Kidney epithelial cell (primary cell): ENCODE data around the gene PPARG. TPM values are rescaled to one million over a fixed set of nuclear protein-coding genes. Genes with fewer than 3 reads are reported as not detected.

Experiments used
- DNase-seq: peaks from one replicate; pipeline ENCODE4 v3.0.0-alpha.2; 2010; ENCODE audit warnings: low read depth
- H3K27me3 ChIP-seq: 2 replicates; pipeline ENCODE4 v1.6.0; 2011; ENCODE audit warnings: low read length; ENCODE audit not compliant: control insufficient read depth, insufficient read depth
- H3K36me3 ChIP-seq: 2 replicates; pipeline ENCODE4 v1.5.1; 2011; ENCODE audit warnings: low read length; ENCODE audit not compliant: control insufficient read depth, insufficient read depth
- H3K4me3 ChIP-seq: 2 replicates; pipeline ENCODE4 v1.5.1; 2011; ENCODE audit warnings: low read depth, mild to moderate bottlenecking, control low read depth, low read length
- total RNA-seq: library from RNA; depleted of rRNA; stranded (reverse); fragments of >200 nt; gene quantifications from 2 replicates; pipeline ENCODE4 v1.2.3, GENCODE V29; 2015
- TF ChIP-seq, protein P1 (sequence below): IDR thresholded peaks from 2 replicates; pipeline ENCODE4 v1.5.1; 2011; ENCODE audit warnings: mild to moderate bottlenecking, moderate library complexity, low read length, control low read depth, inconsistent platforms; ENCODE audit not compliant: insufficient read depth, poor library complexity, severe bottlenecking

Gene PPARG
- total RNA-seq, 1 donor from 2014 or later = 14.7 TPM

DNA sequence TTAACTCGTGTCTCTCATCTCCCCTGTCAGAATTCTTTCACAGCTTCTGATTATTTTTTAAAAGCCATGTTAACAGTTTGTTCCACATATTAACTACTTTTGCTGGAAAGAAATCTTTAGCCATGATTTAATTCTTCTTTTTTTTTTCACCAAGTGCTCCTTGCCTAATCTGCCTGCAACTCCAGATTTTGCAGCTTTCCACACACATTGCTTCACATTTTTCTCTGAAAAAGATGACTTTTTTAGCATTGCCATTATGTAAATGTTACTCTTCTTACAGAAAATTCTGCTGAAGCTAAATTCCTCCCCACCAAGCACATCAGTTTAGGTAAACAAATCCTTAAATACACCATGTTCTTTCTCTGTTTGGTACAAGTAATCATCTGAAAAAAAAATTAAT is 23.4 kb upstream of the PPARG start:
- DNase-seq = no peak
- TF ChIP-seq, protein P1, sequence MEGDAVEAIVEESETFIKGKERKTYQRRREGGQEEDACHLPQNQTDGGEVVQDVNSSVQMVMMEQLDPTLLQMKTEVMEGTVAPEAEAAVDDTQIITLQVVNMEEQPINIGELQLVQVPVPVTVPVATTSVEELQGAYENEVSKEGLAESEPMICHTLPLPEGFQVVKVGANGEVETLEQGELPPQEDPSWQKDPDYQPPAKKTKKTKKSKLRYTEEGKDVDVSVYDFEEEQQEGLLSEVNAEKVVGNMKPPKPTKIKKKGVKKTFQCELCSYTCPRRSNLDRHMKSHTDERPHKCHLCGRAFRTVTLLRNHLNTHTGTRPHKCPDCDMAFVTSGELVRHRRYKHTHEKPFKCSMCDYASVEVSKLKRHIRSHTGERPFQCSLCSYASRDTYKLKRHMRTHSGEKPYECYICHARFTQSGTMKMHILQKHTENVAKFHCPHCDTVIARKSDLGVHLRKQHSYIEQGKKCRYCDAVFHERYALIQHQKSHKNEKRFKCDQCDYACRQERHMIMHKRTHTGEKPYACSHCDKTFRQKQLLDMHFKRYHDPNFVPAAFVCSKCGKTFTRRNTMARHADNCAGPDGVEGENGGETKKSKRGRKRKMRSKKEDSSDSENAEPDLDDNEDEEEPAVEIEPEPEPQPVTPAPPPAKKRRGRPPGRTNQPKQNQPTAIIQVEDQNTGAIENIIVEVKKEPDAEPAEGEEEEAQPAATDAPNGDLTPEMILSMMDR = no peak

DNA sequence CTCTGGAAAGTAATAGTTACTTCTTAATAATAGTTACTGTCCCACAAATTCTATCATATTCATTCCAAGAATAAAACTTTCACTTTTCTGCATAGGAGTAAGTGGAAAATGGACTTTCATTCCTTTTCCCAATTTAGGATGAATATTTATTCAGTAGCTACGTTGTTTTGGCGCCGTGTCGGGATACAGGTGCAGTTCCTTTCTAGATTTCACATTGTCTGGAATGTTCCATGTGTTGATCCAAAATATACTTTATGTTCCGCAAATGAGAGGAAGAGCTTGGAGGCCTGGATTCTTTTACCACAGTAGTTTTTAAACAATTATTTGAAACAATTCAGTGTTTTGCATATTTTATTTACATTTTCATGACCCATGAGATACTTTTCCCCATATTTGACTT is 22.8 kb upstream of the PPARG start:
- DNase-seq = no peak

More for the DNA sequence above, 23.4 kb upstream of the PPARG start:
- Histone ChIP-seq H3K4me3 (no peak overlapping the region), H3K36me3 (no peaks in the 10 kb centered on the region), H3K27me3 (no peaks in the 10 kb centered on the region)

DNA sequence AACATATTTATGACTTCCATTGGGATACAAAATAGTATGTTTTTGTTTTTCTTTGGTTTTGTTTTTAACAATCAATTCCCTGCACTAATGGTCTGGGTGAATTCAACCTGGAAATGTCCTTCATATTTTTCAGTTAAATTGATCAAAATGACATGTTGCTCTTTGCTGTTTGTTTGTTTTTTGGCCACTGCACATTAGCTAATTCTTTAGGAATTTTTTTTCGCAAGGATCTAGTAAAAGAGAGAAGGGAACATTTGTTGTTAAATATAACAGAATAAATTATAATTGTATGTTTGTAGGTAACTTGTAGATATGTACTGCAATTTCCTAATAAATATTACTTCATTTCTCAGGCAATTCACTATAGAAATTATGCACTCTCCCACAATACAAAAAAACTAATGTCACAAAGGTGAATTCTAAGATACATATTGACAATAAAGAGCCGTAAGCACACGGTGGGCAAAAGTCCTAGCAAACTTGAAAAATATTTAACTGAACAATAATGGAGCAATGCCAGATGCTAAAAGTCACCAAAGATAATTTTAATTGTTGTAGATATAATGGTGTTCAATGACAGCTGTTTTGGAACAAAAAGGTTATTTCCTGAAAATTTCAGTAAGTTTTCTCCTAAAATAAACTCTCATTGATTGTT is 21.4 kb upstream of the PPARG start:
- no peak for DNase-seq
- Histone ChIP-seq H3K27me3 (no peaks in the 10 kb centered on the region), H3K36me3 (no peaks in the 10 kb centered on the region), H3K4me3 (no peak overlapping the region)
- TF ChIP-seq, protein P1 = no peak

More for the DNA sequence above, 22.8 kb upstream of the PPARG start:
- Histone ChIP-seq H3K27me3 (no peaks in the 10 kb centered on the region), H3K36me3 (no peaks in the 10 kb centered on the region), H3K4me3 (no peak overlapping the region)
- TF ChIP-seq, protein P1 = no peak

DNA sequence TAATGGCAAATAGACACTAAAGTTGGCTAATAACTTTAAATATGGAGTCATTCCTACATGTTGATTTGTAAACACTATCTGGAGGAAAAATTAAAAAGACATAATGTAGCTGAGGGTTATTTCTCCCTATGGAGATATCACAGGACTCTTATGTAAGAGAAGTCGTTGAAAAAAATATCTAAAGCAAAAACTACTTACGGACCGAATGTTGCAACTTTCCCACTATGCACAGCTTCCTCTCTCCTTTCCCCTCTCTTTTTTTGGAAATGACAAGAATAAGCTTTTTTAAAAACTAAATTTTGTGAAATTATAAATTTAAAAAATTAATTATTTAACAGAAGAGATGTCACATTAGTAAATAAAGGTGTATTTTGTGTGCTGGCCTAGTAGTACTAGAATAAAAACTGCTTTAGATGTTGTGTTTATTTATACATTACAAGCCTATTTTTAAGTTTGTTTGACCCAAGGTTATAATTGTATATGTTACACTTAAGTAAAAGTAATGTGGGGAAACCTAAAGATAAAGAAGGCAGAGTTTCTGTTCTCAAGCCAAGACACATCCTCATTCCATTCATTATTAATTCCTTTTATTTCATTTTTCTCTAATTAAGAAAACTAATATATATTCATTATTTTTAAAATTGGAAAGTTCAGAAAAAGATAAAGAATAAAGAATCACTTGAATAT is 20.7 kb upstream of the PPARG start:
- TF ChIP-seq, protein P1 = no peak
- no peaks in the 10 kb centered on the region for H3K36me3 ChIP-seq
- no peaks in the 10 kb centered on the region for H3K27me3 ChIP-seq
- no peak overlapping the region for H3K4me3 ChIP-seq
- DNase-seq = no peak

DNA sequence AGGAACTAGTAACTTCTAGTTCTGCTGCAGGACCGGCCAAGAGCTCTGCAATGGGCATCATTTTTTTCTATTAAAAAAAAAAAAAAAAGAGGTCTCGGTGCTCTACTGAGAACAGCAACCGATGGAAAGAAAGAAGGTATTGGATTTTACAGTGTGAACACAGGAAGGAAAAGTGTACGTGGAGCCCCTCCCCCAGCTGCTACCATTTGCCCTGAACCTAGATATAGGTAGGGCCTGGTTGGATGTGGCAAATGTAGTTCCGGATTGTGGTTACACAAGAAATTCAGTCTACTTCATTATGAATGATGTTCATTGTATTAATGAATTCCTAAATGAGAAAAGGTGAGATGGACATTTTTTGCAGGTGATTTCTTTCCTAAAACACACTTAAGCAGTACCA is 17.9 kb upstream of the PPARG start:
- no peak overlapping the region for H3K4me3 ChIP-seq
- no peaks in the 10 kb centered on the region for H3K36me3 ChIP-seq
- no peaks in the 10 kb centered on the region for H3K27me3 ChIP-seq
- DNase-seq = no peak
- TF ChIP-seq, protein P1 = no peak
